GM12801 (cell line): ENCODE measurements around the gene BTNL9.

Experiments
- CTCF ChIP-seq: IDR thresholded peaks from one replicate; pipeline ENCODE4 v1.5.1; 2011; ENCODE audit warnings: control low read depth; ENCODE audit not compliant: insufficient read length; ENCODE audit errors: extremely low read depth

The BTNL9 gene

GRCh38 chr5:181088289-181088688 is 48.2 kb downstream of the BTNL9 start:
- no peak for TF ChIP-seq CTCF

GRCh38 chr5:181092428-181092827 is 52.4 kb downstream of the BTNL9 start:
- TF ChIP-seq CTCF, result no peak

GRCh38 chr5:181098762-181099601 is 58.9 kb downstream of the BTNL9 start:
- no peak for TF ChIP-seq CTCF

GRCh38 chr5:181099602-181100086 is 59.6 kb downstream of the BTNL9 start:
- TF ChIP-seq CTCF, result no peak

- TF ChIP-seq CTCF, result no peak
These were observed 60.2 kb downstream of the BTNL9 start for GRCh38 chr5:181100121-181100875.

GRCh38 chr5:181105391-181106025 is 65.4 kb downstream of the BTNL9 start:
- no peak for TF ChIP-seq CTCF

GRCh38 chr5:181107699-181108098 is 67.6 kb downstream of the BTNL9 start:
- TF ChIP-seq CTCF, result no peak
